HG02571 (cell line): ENCODE results near the gene MAML2.
"Not testable (repeated sequence)": the region's sequence is repeated elsewhere in the genome, so short reads cannot be mapped to it uniquely, and the experiment has no call there.

Experiments used
- ATAC-seq: cut with Tn5 transposase; IDR thresholded peaks from one replicate; pipeline ENCODE4 v1.9.1; 2021; ENCODE audit warnings: mild to moderate bottlenecking, moderate library complexity; ENCODE audit not compliant: unreplicated experiment

The MAML2 gene

GRCh38 chr11:96294289-96294688 lies 48.7 kb downstream of the MAML2 start:
- no peak for ATAC-seq

DNA sequence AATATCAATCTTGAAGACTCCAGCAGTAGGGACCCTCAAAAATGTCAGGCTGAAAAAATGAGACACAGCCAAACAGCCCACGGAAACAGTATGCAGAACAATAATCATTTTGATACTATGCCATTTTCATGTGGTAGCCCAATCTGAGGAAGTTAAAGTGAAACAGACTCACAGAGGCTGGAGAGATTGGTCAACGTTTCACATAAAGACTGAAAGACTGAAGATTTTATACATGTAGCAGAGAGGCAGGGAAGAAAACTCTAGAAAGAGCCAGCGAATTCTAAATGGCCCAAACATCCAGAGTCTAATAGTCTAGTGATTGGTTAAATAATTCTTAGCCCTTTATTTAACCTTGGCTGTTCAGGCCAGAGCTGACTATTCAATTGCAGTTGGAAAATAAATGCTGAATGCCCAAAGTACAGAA lies 49.4 kb downstream of the MAML2 start:
- ATAC-seq, result no peak

DNA sequence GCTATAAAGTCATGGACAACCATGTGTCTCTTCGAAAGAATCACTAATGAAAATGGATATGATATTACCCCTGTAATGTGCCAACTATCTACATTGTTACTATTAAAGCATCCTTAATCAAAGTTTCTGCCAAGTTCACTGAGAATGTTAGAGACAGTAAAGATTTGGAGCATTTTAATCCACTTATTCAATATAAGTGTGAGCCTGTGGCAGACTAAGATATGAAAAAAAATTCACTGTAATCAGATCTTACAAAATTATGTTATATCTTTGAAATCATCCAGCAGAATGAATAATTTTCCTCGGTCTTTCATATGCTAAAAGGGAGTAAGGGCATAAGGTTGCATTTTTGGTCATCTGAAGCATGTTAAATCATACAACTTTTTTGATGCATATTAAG lies 49.9 kb downstream of the MAML2 start:
- ATAC-seq, result no peak

DNA sequence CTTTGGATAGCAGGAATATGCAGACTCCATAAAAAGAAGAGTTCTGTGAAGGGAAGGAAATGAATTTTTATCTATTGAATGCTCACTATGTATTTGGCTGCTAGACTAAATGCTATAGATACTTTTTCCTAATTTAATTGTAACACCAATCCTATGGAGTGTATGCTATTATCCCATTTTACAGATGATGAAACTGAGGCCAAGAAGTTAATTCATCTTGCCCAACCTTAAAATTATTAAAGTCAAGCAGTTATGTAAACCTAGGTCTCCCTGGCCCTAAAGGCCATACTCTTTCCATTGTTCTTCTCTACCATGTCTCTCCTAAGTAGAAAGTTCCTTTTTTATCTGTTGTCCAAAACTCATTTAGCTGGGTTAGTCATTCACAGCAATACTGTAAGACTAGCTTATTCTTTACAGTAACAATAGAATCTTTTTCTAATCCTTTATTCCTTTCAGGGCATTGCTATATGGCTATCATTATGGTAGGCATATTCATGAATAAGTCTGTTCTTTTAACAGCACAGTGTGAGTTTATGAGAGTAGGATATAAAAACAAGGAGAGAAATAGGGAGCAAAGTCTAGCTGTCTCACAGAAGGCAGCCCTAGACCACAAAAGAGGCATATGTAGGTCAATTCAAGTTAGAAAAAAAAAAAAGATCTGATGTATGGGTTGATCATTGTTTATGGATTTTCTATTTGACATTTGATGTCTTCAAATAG lies 50.5 kb downstream of the MAML2 start:
- no peak for ATAC-seq

- no peak for ATAC-seq
These were observed 52.4 kb downstream of the MAML2 start for GRCh38 chr11:96290631-96291030.

GRCh38 chr11:96290031-96290430 lies 53.0 kb downstream of the MAML2 start:
- ATAC-seq, result no peak

DNA sequence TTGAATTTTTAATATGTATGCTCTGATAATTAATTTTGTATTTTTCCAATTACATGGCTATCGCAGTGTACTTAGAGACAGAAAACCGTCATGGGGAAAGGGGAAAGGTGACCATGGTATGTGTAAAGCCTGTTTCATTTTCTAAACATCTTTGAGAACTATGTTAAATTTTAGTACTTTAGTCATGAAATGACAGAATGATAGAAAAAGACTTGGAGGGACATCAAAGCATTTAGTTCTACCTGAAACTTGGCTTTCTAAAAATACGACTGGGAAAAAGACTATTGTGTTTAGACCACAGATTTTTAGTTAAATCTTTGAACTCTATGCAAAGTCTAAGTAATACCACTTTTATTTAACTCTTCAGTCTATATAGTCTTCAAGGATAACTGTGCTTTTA lies 54.1 kb downstream of the MAML2 start:
- ATAC-seq, result no peak

DNA sequence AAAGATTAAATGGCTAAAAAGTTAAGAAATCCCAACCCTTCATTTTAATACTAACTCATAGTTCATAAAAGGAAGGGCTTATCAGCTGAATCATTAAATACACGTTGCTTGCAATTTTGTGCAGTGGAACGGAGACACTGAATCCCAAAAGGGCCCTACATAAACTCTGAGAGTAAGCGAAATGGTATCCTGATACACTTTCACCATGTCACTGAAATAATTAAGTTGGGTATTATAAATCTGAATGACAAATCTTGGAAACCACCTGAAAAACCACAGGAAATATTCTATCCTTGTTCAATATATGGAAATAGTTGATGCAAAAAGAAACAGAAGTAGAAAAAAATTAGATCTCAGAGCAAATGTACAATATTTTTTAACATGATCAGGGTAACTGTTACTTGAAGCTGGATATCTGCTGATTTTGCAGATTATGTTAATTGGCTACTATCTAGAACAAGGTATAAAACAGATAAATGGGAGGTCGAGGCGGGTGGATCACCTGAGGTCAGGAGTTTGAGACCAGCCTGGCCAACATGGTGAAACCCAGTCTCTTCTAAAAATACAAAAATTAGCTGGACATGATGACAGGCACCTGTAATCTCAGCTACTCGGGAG lies 55.1 kb downstream of the MAML2 start:
- ATAC-seq, result no peak

DNA sequence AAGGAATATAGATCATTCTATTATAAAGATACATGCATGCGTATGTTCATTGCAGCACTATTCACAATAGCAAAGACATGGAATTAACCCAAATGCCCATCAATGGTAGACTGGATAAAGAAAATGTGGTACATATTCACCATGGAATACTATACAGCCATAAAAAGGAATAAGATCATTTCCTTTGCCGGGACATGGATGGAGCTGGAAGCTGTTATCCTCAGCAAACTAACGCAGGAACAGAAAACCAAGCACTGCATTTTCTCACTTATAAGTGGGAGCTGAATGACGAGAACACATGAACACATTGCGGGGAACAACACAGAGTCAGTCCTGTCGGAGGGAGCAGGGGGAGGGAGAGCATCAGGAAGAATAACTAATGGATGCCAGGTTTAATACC lies 57.0 kb downstream of the MAML2 start:
- not testable (repeated sequence) for ATAC-seq

GRCh38 chr11:96284917-96285316 lies 58.1 kb downstream of the MAML2 start:
- no peak for ATAC-seq

- ATAC-seq, result no peak
These were observed 58.6 kb downstream of the MAML2 start for GRCh38 chr11:96284401-96284800.

- ATAC-seq, result no peak
These were observed 60.3 kb downstream of the MAML2 start for GRCh38 chr11:96282625-96283220.

- ATAC-seq, result no peak
These were observed 62.6 kb downstream of the MAML2 start for GRCh38 chr11:96280444-96280843.

- ATAC-seq, result no peak
These were observed 63.1 kb downstream of the MAML2 start for GRCh38 chr11:96279896-96280290.

- no peak for ATAC-seq
These were observed 63.7 kb downstream of the MAML2 start for GRCh38 chr11:96279018-96279895.

GRCh38 chr11:96278039-96278897 lies 64.7 kb downstream of the MAML2 start:
- ATAC-seq, result no peak

DNA sequence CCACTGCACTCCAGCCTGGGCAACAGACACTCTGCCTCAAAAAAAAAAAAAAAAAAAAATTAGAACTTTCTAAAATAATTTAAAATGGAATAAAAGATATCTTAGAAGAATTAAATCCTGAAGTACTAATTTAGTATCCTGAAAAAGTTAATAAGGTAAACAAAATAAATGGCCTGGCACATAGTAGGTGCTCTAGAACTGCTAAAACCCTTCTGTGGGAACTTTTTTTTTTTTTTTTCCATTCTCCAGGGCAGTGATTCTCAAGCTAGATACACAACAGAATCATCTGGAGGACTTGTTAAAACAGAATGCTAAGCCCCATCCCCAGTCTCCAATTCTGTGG lies 65.3 kb downstream of the MAML2 start:
- no peak for ATAC-seq

- ATAC-seq, result no peak
These were observed 66.2 kb downstream of the MAML2 start for GRCh38 chr11:96276836-96277235.

DNA sequence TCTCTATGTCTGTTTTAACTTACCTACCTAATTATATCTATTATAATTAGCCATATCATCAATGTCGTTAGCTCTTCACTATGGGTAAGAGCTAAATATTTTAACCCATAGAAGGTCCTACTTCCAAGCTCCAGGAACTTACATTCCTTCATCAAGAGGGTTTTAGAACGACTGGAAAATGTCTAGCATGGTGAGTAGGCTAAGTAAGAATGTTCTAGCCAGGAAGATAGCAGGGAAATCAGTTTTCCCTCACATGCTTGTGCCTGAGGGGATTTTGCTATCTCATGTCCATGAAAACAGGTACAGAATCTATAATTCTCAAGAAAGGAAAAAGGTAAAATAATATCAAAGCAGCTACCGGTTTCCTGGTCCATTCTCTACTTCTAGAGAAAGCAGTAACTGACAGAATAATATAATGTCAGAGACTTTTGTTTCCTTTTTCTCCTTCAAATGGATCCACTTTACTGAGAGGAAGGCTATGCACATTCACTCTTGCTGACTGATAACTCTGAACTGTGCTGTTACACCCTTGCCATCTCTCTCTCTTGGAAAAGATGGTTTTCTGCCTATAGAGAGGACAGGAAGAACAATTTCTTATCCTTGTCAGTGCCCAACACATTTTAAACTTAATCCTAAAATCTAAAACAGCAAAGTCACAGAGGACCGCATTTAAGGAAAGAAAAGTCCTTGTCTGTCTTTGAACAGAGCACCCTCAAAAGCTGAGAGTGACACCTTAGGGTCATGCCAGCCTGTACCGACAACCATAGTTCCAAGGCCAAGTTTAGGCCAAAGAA lies 67.0 kb downstream of the MAML2 start:
- ATAC-seq, result no peak

- no peak for ATAC-seq
These were observed 69.5 kb downstream of the MAML2 start for GRCh38 chr11:96273507-96273906.
